HG03139 (cell line): ENCODE results near the gene ZAP70.

Experiments
- ATAC-seq: cut with Tn5 transposase; IDR thresholded peaks from one replicate; pipeline ENCODE4 v1.9.1; 2021; ENCODE audit not compliant: unreplicated experiment

The ZAP70 gene

GRCh38 chr2:97715951-97716694 is 2.7 kb downstream of the ZAP70 start:
- ATAC-seq = no peak

GRCh38 chr2:97716695-97717612 is 3.6 kb downstream of the ZAP70 start:
- ATAC-seq = no peak

GRCh38 chr2:97717613-97717995 is 4.2 kb downstream of the ZAP70 start:
- no peak for ATAC-seq

GRCh38 chr2:97718051-97718882 is 4.9 kb downstream of the ZAP70 start:
- ATAC-seq = peak; percentile 76

GRCh38 chr2:97718942-97719341 is 5.6 kb downstream of the ZAP70 start:
- peak; percentile 12 for ATAC-seq

- no peak for ATAC-seq
These were observed 6.2 kb downstream of the ZAP70 start for GRCh38 chr2:97719362-97720155.

GRCh38 chr2:97720746-97721145 is 7.4 kb downstream of the ZAP70 start:
- no peak for ATAC-seq

- ATAC-seq = no peak
These were observed 8.9 kb downstream of the ZAP70 start for GRCh38 chr2:97722227-97722626.

GRCh38 chr2:97723156-97724072 is 10.0 kb downstream of the ZAP70 start:
- no peak for ATAC-seq

GRCh38 chr2:97724073-97724410 is 10.7 kb downstream of the ZAP70 start:
- ATAC-seq = no peak

- no peak for ATAC-seq
These were observed 11.1 kb downstream of the ZAP70 start for GRCh38 chr2:97724501-97724900.

GRCh38 chr2:97724946-97725688 is 11.7 kb downstream of the ZAP70 start:
- no peak for ATAC-seq

GRCh38 chr2:97726261-97727064 is 13.1 kb downstream of the ZAP70 start:
- ATAC-seq = no peak

- no peak for ATAC-seq
These were observed 13.9 kb downstream of the ZAP70 start for GRCh38 chr2:97727296-97727695.

GRCh38 chr2:97728091-97728731 is 14.8 kb downstream of the ZAP70 start:
- ATAC-seq = no peak

GRCh38 chr2:97730245-97730644 is 16.9 kb downstream of the ZAP70 start:
- ATAC-seq = no peak

GRCh38 chr2:97731274-97732020 is 18.1 kb downstream of the ZAP70 start:
- no peak for ATAC-seq
